SW 1271 (cell line): ENCODE data around the gene CD22.
"Not testable (repeated sequence)": the region's sequence is repeated elsewhere in the genome, so short reads cannot be mapped to it uniquely, and the experiment has no call there.

Experiments
- DNase-seq, 2 experiments: peaks; one replicate each; lab custom pipeline; 2025; lab: John Stamatoyannopoulos, UW

CD22 gene

GRCh38 chr19:35359395-35359794, 30.4 kb downstream of the CD22 start:
- not testable (repeated sequence) for DNase-seq

GRCh38 chr19:35360081-35360480, 31.1 kb downstream of the CD22 start:
- DNase-seq, result not testable (repeated sequence)

GRCh38 chr19:35360880-35361420, 32.0 kb downstream of the CD22 start:
- no peak for DNase-seq

GRCh38 chr19:35362261-35363000, 33.4 kb downstream of the CD22 start:
- DNase-seq, result no peak

GRCh38 chr19:35363001-35363590, 34.1 kb downstream of the CD22 start:
- DNase-seq, result no peak

- no peak for DNase-seq
Measured at GRCh38 chr19:35363711-35364425, 34.9 kb downstream of the CD22 start.

- no peak for DNase-seq
Measured at GRCh38 chr19:35365303-35365702, 36.3 kb downstream of the CD22 start.

GRCh38 chr19:35368378-35368777, 39.4 kb downstream of the CD22 start:
- no peak for DNase-seq

GRCh38 chr19:35369522-35369921, 40.5 kb downstream of the CD22 start:
- DNase-seq, result no peak

- no peak for DNase-seq
Measured at GRCh38 chr19:35370722-35371121, 41.7 kb downstream of the CD22 start, which contains the start of gene GPR42. TSS of gene GPR42 (plus strand) at chr19:35371068. CDS start at chr19:35371360, 292 bp downstream.

GRCh38 chr19:35373492-35373891, 44.5 kb downstream of the CD22 start:
- no peak for DNase-seq

GRCh38 chr19:35374031-35374430, 45.0 kb downstream of the CD22 start:
- DNase-seq, result not testable (repeated sequence)

GRCh38 chr19:35375505-35376307, 46.7 kb downstream of the CD22 start:
- DNase-seq, result no peak

- no peak for DNase-seq
Measured at GRCh38 chr19:35377656-35378055, 48.7 kb downstream of the CD22 start.

GRCh38 chr19:35378356-35378755, 49.4 kb downstream of the CD22 start:
- DNase-seq, result no peak

- DNase-seq, result not testable (repeated sequence)
Measured at GRCh38 chr19:35379545-35379944, 50.6 kb downstream of the CD22 start.

GRCh38 chr19:35379992-35380391, 51.0 kb downstream of the CD22 start:
- DNase-seq, result no peak

- no peak for DNase-seq
Measured at GRCh38 chr19:35380450-35381124, 51.6 kb downstream of the CD22 start.

- DNase-seq, result no peak
Measured at GRCh38 chr19:35381318-35381717, 52.3 kb downstream of the CD22 start.

GRCh38 chr19:35381926-35382325, 52.9 kb downstream of the CD22 start:
- no peak for DNase-seq

GRCh38 chr19:35383536-35383935, 54.5 kb downstream of the CD22 start:
- DNase-seq, result no peak
